Activated naive CD8-positive, alpha-beta T cell (primary cell): ENCODE data around the gene LGALS7B.
"Not testable (repeated sequence)": the region's sequence is repeated elsewhere in the genome, so short reads cannot be mapped to it uniquely, and the experiment has no call there.

Experiments
- H3K27ac Mint-ChIP-seq: one replicate; pipeline ENCODE4 v1.8.0; 2021; ENCODE audit warnings: mixed read lengths
- H3K27me3 Mint-ChIP-seq: one replicate; pipeline ENCODE4 v1.8.0; 2021; ENCODE audit warnings: mixed read lengths
- H3K36me3 Mint-ChIP-seq: one replicate; pipeline ENCODE4 v1.8.0; 2021; ENCODE audit warnings: mixed read lengths
- H3K4me1 Mint-ChIP-seq: one replicate; pipeline ENCODE4 v1.8.0; 2021; ENCODE audit warnings: low read depth, mixed read lengths
- H3K4me3 Mint-ChIP-seq: one replicate; pipeline ENCODE4 v1.8.0; 2021; ENCODE audit warnings: mild to moderate bottlenecking, mixed read lengths
- H3K9me3 Mint-ChIP-seq: one replicate; pipeline ENCODE4 v1.8.0; 2021; ENCODE audit warnings: low read depth, mixed read lengths

The LGALS7B gene

DNA sequence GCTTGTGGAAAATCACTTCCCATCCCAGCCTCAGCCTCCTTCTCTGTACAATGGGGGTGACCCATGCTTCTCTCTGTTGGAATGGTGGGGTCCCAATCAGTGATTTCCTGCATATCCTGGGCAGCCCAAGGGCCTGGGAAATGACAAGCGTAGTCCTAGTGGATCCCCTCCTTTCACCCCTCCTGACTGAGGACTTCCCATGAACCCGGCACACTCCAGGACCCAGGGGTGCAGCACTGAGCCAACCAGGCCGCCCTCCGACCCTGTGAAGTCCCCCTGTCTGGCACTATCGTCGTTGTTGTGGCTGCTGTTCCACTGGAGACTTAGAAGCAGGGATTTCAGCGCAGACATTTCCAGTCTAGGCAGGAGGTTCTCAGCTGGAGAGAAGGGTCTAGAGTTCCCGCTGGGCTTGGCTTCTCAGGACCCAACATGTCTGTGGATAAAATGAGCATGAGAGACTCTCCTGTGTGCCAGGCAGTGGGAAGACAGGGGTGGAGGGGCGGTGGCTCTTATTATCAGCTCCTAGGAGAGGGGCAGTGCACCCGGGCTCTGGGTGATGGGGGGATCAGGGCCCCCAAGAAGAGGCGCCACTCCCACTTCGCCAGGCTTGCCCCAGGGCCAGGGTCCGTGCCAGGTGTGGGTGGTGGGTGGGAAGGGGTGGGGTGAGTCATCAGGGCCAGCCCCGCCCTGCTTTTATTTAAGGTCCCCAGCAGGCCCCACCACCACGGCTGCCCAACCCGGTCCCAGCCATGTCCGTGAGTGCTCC, at the start of gene LGALS7B:
Gene LGALS7B (plus strand): TSS at position 723 of the 766 bp plus-strand sequence. CDS start 27 bp downstream, at position 750.
- Mint-ChIP-seq H3K9me3 (no peaks in the 10 kb centered on the region), H3K4me3 (no peak within 1 kb of the TSS), H3K27me3 (no peaks in the 10 kb centered on the region), H3K4me1 (peaks cover 3% of the 10 kb centered on the region), H3K36me3 (no peaks in the 10 kb centered on the region), H3K27ac (no peak within 1 kb of the TSS)

DNA sequence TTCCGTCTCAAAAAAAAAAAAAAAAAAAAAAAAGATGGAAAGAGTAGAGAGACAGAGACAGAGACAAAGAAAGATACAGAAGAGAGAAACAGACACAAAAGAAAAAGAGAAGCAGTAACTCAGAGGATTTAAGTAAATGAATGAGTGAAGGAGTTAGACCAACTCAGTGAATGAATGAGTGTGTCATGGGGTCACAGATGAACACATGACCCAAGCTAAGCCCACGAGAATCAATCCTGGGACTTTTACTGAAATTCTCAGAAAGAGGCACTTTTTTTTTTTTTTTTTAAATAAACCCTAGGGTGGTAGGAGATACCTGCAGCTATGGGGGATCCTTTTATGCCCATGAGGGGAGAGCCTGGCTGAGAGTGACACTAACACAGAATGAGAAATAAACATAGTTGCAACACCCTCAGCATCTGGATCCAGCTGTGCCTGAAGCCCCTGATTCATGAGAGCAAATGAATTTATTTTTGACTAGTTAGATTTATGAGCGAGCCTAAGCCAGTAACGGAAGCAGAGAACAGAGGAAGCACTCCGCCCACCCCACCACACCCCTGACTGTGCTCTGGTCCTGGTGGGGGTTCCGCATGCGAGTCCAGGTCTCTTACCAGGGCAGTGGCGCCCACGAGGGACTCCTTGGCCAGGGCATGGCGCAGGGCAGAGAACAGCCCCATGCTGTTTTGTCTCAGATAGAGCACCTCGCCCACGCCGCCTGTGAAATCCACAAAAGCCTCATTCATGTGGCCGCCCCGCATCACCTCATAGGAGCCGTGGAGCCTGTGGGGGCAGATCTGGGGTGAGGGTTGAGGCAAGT, 49.4 kb upstream of the LGALS7B start:
- Mint-ChIP-seq H3K27ac (no peak overlapping the region), H3K4me3 (no peak overlapping the region), H3K27me3 (no peaks in the 10 kb centered on the region), H3K9me3 (no peaks in the 10 kb centered on the region), H3K4me1 (peaks cover 21% of the 10 kb centered on the region), H3K36me3 (no peaks in the 10 kb centered on the region)

DNA sequence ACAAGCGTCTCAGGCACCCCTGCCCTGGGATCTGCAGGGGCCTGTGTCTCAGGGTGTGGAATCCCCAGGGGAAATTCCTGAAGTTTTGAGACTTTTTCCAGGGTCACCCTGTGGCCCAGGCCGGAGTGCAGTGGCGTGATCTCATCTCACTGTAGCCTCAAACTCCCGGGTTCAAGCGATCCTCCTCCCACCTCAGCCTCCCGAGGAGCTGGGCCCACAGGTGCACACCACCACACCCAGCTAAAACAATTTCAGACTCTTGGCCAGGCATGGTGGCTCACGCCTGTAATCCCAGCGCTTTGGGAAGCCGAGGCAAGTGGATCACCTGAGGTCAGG, 48.8 kb upstream of the LGALS7B start:
- Mint-ChIP-seq H3K27ac (no peak overlapping the region), H3K27me3 (no peaks in the 10 kb centered on the region), H3K9me3 (no peaks in the 10 kb centered on the region), H3K4me1 (peaks cover 16% of the 10 kb centered on the region), H3K4me3 (no peak overlapping the region), H3K36me3 (no peaks in the 10 kb centered on the region)

DNA sequence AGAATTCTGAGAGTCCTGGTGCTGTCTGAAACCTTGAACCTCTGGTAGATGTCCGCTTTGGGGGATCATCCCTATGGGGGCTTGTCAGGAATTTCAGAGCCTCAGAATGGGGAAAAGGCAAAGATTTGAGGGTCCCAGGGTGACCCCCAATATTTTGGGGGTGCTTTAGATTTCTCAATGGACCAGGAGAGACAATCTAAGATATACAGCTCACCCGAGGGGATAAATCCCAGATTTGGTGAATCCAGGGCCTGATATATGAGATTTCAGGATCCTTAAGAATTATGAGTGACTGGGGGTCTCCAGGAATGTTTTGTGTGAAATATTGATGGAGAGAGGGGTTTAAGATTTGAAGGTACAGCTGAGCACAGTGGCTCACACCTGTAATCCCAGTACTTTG, 48.1 kb upstream of the LGALS7B start:
- H3K4me1 Mint-ChIP-seq = peaks cover 16% of the 10 kb centered on the region
- H3K27ac Mint-ChIP-seq = no peak overlapping the region

DNA sequence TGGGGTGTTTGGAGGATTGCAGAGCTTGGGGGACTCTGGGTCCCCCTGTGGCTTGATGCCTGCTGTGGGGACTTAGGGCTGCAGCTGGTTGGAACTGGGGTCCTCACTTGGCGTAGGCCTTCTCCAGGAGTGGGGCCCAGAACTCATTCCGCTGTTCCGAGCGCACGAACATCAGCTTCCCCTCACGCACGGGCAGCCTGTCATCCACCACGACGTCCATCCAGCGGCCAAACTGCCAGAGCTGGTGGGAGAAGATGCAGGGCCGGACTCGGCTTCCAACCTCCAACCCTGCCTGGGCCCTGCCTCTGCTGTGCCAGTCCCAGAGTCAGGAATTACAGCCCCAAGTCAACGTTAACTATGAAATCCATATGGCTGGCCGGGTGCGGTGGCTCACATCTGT, 47.3 kb upstream of the LGALS7B start:
- Mint-ChIP-seq H3K27ac (no peak overlapping the region), H3K27me3 (no peaks in the 10 kb centered on the region), H3K4me1 (peaks cover 14% of the 10 kb centered on the region), H3K36me3 (no peaks in the 10 kb centered on the region), H3K4me3 (no peak overlapping the region), H3K9me3 (no peaks in the 10 kb centered on the region)

More for the DNA sequence above, 48.1 kb upstream of the LGALS7B start:
- Mint-ChIP-seq H3K36me3 (no peaks in the 10 kb centered on the region), H3K27me3 (no peaks in the 10 kb centered on the region), H3K9me3 (no peaks in the 10 kb centered on the region), H3K4me3 (no peak overlapping the region)

DNA sequence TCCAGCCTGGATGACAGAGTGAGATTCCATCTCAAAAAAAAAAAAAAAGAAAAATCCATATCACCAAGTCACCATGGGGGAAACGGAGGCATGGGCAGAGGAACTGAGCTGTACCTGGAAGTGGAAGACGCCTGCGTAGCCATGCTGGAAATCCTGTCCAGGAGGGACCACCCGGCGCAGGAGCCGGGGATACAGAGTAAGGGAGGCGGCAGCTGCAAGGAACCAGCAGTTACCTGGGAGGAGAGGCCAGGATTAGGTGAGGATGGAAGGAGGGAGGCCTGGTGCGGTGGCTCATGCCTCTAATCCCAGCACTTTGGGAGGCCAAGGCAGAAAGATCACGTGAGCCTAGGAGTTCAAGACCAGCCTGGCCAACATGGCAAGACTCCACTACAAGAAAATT, 46.7 kb upstream of the LGALS7B start:
- no peaks in the 10 kb centered on the region for H3K27me3 Mint-ChIP-seq
- no peaks in the 10 kb centered on the region for H3K36me3 Mint-ChIP-seq
- H3K4me1 Mint-ChIP-seq = peaks cover 14% of the 10 kb centered on the region
- H3K4me3 Mint-ChIP-seq = no peak overlapping the region
- no peaks in the 10 kb centered on the region for H3K9me3 Mint-ChIP-seq
- no peak overlapping the region for H3K27ac Mint-ChIP-seq

DNA sequence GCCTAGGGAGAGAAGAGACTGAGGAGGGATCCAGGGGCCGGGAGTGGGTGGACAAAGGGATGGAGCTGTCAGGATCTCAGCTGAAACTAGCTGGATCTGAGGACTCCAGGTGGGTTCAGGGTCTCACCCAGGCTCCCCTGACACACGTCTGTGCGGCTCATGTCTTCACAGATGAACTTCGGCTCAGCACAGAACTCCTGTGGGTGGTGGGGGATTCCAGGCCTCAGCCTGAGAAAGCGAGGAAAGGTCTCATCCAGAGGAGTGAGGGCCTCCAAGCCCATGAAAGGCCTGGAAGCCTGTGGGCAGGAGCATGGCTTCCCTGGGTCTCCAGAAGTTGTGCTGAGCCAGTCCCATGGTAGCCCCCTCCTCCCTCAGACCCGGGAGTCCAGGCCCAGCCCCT, 46.1 kb upstream of the LGALS7B start:
- H3K27ac Mint-ChIP-seq = no peak overlapping the region
- H3K27me3 Mint-ChIP-seq = no peaks in the 10 kb centered on the region
- H3K36me3 Mint-ChIP-seq = no peaks in the 10 kb centered on the region
- peaks cover 9% of the 10 kb centered on the region for H3K4me1 Mint-ChIP-seq
- H3K9me3 Mint-ChIP-seq = no peaks in the 10 kb centered on the region
- H3K4me3 Mint-ChIP-seq = no peak overlapping the region

DNA sequence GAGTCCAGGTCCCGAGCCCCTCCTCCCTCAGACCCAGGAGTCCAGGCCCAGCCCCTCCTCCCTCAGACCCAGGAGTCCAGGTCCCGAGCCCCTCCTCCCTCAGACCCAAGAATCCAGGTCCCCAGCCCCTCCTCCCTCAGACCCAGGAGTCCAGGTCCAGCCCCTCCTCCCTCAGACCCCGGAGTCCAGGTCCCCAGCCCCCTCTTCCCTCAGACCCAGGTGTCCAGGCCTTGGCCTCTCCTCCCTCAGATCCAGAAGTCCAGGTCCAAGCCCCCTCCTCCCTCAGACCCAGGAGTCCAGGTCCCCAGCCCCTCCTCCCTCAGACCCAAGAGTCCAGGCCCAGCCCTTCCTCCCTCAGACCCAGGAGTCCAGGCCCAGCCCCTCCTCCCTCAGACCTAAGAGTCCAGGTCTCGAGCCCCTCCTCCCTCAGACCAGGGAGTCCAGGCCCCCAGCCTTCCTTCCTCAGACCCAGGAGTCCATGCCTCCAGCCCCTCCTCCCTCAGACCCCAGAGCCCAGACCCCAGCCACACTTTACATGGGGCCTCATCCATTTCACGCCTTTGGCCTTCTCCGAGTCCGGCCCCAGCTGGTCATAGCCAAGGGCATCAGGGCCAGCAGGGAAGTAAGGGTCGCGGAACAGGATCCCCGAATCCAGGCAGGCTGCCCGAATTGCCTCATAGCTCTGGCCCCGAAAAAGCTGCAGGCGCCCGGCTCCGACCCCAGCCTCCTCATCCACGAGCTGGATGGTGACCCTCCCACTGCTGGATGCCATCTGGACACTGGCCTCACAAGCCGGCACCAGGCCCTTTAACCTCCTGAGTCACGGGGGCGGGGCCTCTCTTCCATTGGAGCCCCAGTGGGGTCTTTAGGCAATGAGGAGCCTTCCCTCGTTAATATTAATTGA, 45.4 kb upstream of the LGALS7B start:
- Mint-ChIP-seq H3K27ac (no peak overlapping the region), H3K4me3 (no peak overlapping the region), H3K4me1 (peaks cover 6% of the 10 kb centered on the region), H3K27me3 (no peaks in the 10 kb centered on the region), H3K36me3 (no peaks in the 10 kb centered on the region), H3K9me3 (no peaks in the 10 kb centered on the region)

DNA sequence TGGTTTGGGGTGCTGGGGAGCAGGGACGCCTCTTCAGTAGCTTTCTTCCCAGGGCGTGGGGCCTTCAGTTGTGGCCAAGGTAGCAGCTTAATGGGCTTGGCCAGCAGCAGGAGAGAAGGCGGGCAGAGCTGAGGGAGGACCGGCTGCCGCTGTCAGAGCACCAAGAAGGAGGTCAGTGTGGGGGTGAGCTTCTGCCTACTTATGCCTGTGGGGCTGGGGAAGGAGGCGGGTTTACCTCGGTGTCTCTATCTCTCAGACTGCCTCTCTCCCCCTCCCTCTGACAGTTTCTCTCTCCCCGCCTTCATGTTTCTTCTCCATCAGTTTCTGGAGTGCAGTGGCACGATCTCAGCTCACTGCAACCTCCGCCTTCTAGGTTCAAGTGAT, 44.7 kb upstream of the LGALS7B start, which contains the start of gene CAPN12:
Gene CAPN12 (minus strand): TSS at position 177 of the 384 bp plus-strand sequence. CDS start 309 bp downstream, outside the sequence.
- Mint-ChIP-seq H3K9me3 (no peaks in the 10 kb centered on the region), H3K4me1 (peaks cover 5% of the 10 kb centered on the region), H3K36me3 (no peaks in the 10 kb centered on the region), H3K27ac (no peak within 1 kb of the TSS), H3K4me3 (no peak within 1 kb of the TSS), H3K27me3 (no peaks in the 10 kb centered on the region)

DNA sequence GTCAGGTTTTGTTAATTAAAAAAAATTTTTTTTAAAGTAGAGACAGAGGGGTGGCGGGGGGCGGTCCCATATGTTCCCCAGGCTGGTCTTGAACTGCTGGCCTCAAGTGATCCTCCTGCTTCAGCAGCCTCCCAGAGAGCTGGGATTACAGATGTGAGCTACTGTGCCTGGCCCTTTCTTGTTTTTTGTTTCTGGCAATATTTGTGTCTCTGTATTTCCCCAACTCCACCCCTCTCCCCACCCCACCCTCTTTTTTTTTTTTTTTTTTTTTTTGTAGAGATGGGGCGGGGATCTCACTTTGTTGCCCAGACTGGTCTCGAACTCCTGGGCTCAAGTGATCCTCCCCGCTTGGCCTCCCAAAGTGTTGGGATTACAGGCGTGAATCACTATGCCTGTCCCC, 44.1 kb upstream of the LGALS7B start:
- H3K36me3 Mint-ChIP-seq = no peaks in the 10 kb centered on the region

DNA sequence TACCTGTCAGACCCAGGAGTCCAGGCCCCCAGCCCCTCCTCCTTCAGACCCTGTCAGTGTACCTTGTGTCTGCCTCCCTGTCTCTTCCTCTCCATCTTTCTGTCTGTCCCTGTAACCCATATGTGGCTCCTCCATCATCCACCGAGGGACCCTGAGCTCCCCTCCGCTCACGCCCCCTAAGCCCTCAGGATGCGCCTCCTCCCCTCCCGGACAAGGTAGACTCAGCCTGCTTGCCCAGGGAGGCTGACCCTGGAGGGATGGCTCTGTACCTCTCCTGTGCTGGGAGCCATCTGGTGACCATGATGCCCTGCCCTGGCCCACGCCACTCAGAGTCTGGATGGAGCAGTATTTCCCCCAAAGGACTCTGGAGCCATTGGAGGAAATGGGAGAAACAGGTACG, 43.7 kb upstream of the LGALS7B start:
- no peaks in the 10 kb centered on the region for H3K36me3 Mint-ChIP-seq
- no peaks in the 10 kb centered on the region for H3K4me1 Mint-ChIP-seq
- no peak overlapping the region for H3K4me3 Mint-ChIP-seq
- no peaks in the 10 kb centered on the region for H3K9me3 Mint-ChIP-seq
- H3K27me3 Mint-ChIP-seq = no peaks in the 10 kb centered on the region
- H3K27ac Mint-ChIP-seq = no peak overlapping the region

More for the DNA sequence above, 44.1 kb upstream of the LGALS7B start:
- no peaks in the 10 kb centered on the region for H3K27me3 Mint-ChIP-seq
- H3K9me3 Mint-ChIP-seq = no peaks in the 10 kb centered on the region
- no peak overlapping the region for H3K4me3 Mint-ChIP-seq
- peaks cover under 1% of the 10 kb centered on the region for H3K4me1 Mint-ChIP-seq
- H3K27ac Mint-ChIP-seq = no peak overlapping the region

DNA sequence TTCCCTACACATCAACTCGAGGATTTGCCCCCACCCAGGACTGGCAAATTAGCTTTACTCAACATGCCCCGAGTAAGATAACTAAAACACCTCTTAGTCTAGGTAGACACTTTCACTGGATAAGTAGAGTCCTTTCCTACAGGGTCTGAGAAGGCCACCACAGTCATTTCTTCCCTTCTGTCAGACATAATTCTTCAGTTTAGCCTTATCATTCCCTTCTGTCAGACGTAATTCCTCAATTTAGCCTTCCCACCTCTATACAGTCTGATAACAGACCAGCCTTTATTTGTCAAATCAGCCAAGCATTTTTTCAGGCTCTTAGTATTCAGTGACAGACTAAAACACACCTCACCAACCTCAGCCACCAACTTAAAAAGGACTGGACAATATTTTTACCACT, 35.2 kb upstream of the LGALS7B start:
- not testable (repeated sequence) for H3K27me3 Mint-ChIP-seq, H3K27ac Mint-ChIP-seq, H3K4me3 Mint-ChIP-seq, H3K9me3 Mint-ChIP-seq, H3K4me1 Mint-ChIP-seq, H3K36me3 Mint-ChIP-seq

DNA sequence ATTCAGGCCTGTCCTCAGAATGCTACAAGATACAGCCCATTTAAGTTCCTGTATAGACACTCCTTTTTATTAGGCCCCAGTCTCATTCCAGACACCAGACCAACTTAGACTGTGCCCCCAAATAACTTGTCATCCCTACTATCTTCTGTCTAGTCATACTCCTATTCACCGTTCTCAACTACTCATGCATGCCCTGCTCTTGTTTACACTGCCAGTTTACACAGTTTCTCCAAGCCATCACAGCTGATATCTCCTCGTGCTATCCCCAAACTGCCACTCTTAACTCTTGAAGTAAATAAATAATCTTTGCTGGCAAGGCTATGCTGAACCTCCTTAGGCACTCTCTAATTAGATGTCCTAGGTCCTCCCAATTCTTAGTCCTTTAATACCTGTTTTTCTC, 34.8 kb upstream of the LGALS7B start:
- not testable (repeated sequence) for H3K4me3 Mint-ChIP-seq, H3K9me3 Mint-ChIP-seq, H3K36me3 Mint-ChIP-seq, H3K27me3 Mint-ChIP-seq, H3K4me1 Mint-ChIP-seq, H3K27ac Mint-ChIP-seq

DNA sequence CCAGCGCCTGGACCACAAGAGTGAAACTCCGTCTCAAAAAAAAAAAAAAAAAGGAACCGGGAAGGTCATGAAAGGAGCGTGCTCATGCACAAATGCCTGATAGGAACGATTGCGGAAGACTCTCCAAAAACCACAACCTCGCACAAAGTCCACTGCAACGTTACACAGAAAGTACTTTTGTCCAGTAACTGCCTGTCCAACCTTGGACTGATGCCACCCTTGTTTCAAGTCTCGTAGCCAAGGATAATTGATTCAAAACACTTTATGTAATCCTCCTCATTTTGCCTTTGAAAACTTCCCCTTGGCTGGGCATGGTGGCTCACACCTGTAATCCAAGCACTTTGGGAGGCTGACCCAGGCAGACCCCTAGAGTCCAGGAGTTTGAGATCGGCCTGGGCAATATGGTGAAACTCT, 29.4 kb upstream of the LGALS7B start:
- no peaks in the 10 kb centered on the region for H3K36me3 Mint-ChIP-seq
- H3K4me3 Mint-ChIP-seq = no peak overlapping the region
- H3K27ac Mint-ChIP-seq = no peak overlapping the region
- H3K4me1 Mint-ChIP-seq = no peaks in the 10 kb centered on the region
- no peaks in the 10 kb centered on the region for H3K27me3 Mint-ChIP-seq
- H3K9me3 Mint-ChIP-seq = no peaks in the 10 kb centered on the region
